GM23338 (cell line): ENCODE measurements around the gene SDE2. TPM values are rescaled to one million over a fixed set of nuclear protein-coding genes. Genes with fewer than 3 reads are reported as not detected.

Experiments used
- ATAC-seq: fragments of 200-7000 bp; cut with Tn5 transposase; 3 replicates; pipeline ENCODE4 v1.9.1; 2020
- DNase-seq: peaks from one replicate; pipeline ENCODE4 v3.0.0-alpha.2; 2015; ENCODE audit warnings: low spot score
- H2AFZ ChIP-seq: fragments of 200-600 bp; sonication (generic); 2 replicates; pipeline ENCODE4 v1.8.0; 2016; ENCODE audit warnings: antibody characterized with exemption, mild to moderate bottlenecking, moderate library complexity
- H3F3A ChIP-seq: fragments of 200-600 bp; sonication (generic); replicated peaks from 2 replicates; pipeline ENCODE4 v1.8.0; 2017; ENCODE audit warnings: antibody characterized with exemption, mixed run types, low read depth
- H3K27ac ChIP-seq: fragments of 200-600 bp; sonication (generic); 2 replicates; pipeline ENCODE4 v1.6.1; 2016; ENCODE audit warnings: low read depth
- H3K27me3 ChIP-seq: fragments of 200-600 bp; sonication (generic); 2 replicates; pipeline ENCODE4 v1.8.0; 2016; ENCODE audit warnings: mild to moderate bottlenecking, mixed run types, moderate library complexity; ENCODE audit not compliant: insufficient read depth
- H3K36me3 ChIP-seq: fragments of 200-600 bp; sonication (generic); 2 replicates; pipeline ENCODE4 v1.8.0; 2016; ENCODE audit warnings: mild to moderate bottlenecking; ENCODE audit not compliant: insufficient read depth
- H3K4me1 ChIP-seq: fragments of 200-600 bp; sonication (generic); 2 replicates; pipeline ENCODE4 v1.8.0; 2016; ENCODE audit warnings: mild to moderate bottlenecking, moderate library complexity; ENCODE audit not compliant: insufficient read depth
- H3K4me2 ChIP-seq: fragments of 200-600 bp; sonication (generic); 2 replicates; pipeline ENCODE4 v1.7.1; 2017; ENCODE audit warnings: mixed run types
- H3K4me3 ChIP-seq: fragments of 200-600 bp; sonication (generic); 2 replicates; pipeline ENCODE4 v1.6.1; 2016; ENCODE audit warnings: mixed run types
- H3K79me2 ChIP-seq: fragments of 200-600 bp; sonication (generic); replicated peaks from 2 replicates; pipeline ENCODE4 v1.8.0; 2017; ENCODE audit warnings: mild to moderate bottlenecking; ENCODE audit not compliant: insufficient read depth
- H3K9me2 ChIP-seq: fragments of 200-600 bp; sonication (generic); 2 replicates; pipeline ENCODE4 v1.8.0; 2017; ENCODE audit not compliant: insufficient read depth
- H4K20me1 ChIP-seq: fragments of 200-600 bp; sonication (generic); replicated peaks from 2 replicates; pipeline ENCODE4 v1.8.0; 2017; ENCODE audit warnings: mild to moderate bottlenecking; ENCODE audit not compliant: insufficient read depth
- H3K27ac Mint-ChIP-seq: 2 replicates; pipeline ENCODE4 v1.8.0; 2020; ENCODE audit warnings: inconsistent platforms, mild to moderate bottlenecking, moderate library complexity, mixed read lengths
- H3K27me3 Mint-ChIP-seq: 3 replicates; pipeline ENCODE4 v1.8.0; 2022; ENCODE audit warnings: low read depth, mild to moderate bottlenecking, moderate library complexity, mixed read lengths, inconsistent platforms; ENCODE audit not compliant: insufficient read depth, poor library complexity
- H3K36me3 Mint-ChIP-seq: 3 replicates; pipeline ENCODE4 v1.8.0; 2021; ENCODE audit warnings: low read depth, mild to moderate bottlenecking, inconsistent platforms, moderate library complexity, mixed read lengths
- H3K4me1 Mint-ChIP-seq: 3 replicates; pipeline ENCODE4 v1.8.0; 2020; ENCODE audit warnings: mild to moderate bottlenecking, inconsistent platforms, mixed read lengths
- H3K4me3 Mint-ChIP-seq: 3 replicates; pipeline ENCODE4 v1.8.0; 2021; ENCODE audit warnings: moderate library complexity, mild to moderate bottlenecking, inconsistent platforms, mixed read lengths
- H3K9me3 Mint-ChIP-seq: 3 replicates; pipeline ENCODE4 v1.8.0; 2020; ENCODE audit warnings: moderate library complexity, mild to moderate bottlenecking, inconsistent platforms, mixed read lengths
- CREB1 ChIP-seq: fragments of 250-450 bp; sonication (Bioruptor Pico); IDR thresholded peaks from 2 replicates; pipeline ENCODE4 v1.5.0; 2020; ENCODE audit warnings: low read depth, mild to moderate bottlenecking, moderate library complexity
- EZH2 ChIP-seq: fragments of 200-600 bp; sonication (generic); IDR thresholded peaks from one replicate; pipeline ENCODE4 v1.8.0; 2017; ENCODE audit warnings: antibody characterized with exemption, mild to moderate bottlenecking, low read depth; ENCODE audit not compliant: unreplicated experiment
- JUNB ChIP-seq: IDR thresholded peaks from one replicate; pipeline ENCODE4 v1.6.1; 2016; ENCODE audit warnings: antibody characterized with exemption; ENCODE audit not compliant: unreplicated experiment
- NANOG ChIP-seq: IDR thresholded peaks from 2 replicates; pipeline ENCODE4 v1.6.1; 2016; ENCODE audit warnings: antibody characterized with exemption, borderline replicate concordance
- POLR2AphosphoS5 ChIP-seq: IDR thresholded peaks from 2 replicates; pipeline ENCODE4 v1.6.1; 2016; ENCODE audit warnings: antibody characterized with exemption, low read depth
- REST ChIP-seq: IDR thresholded peaks from one replicate; pipeline ENCODE4 v1.6.1; 2018; ENCODE audit warnings: antibody characterized with exemption; ENCODE audit not compliant: unreplicated experiment
- STAT1 ChIP-seq: IDR thresholded peaks from one replicate; pipeline ENCODE4 v1.6.1; 2016; ENCODE audit warnings: antibody characterized with exemption; ENCODE audit not compliant: unreplicated experiment
- ZNF331 ChIP-seq: fragments of 250-450 bp; sonication (Bioruptor Pico); IDR thresholded peaks from 2 replicates; pipeline ENCODE4 v1.5.0; 2020; ENCODE audit warnings: low read depth, mild to moderate bottlenecking, moderate library complexity
- polyA plus RNA-seq: library from polyadenylated mRNA; unstranded; fragments of >200 nt; fragmentation: Nextera tagmentation; extraction: Ambion mirVana; gene quantifications from 2 replicates; pipeline ENCODE4 v1.2.1, GENCODE V29; 2016
- total RNA-seq: library from RNA; depleted of rRNA; stranded (reverse); fragments of >200 nt; shearing (Covaris generic); gene quantifications from 2 replicates; pipeline ENCODE4 v1.2.3, GENCODE V29; 2014

Gene SDE2
- total and polyA plus RNA-seq, 2 experiments from 2014 or later, result 10.6 to 26.9 TPM

GRCh38 chr1:225950905-225951497 is 48.1 kb downstream of the SDE2 start:
- no peaks in the 10 kb centered on the region for H4K20me1 ChIP-seq
- H3K4me3 Mint-ChIP-seq, result no peak overlapping the region
- H3K4me1 ChIP-seq, result peaks cover 42% of the 10 kb centered on the region
- ATAC-seq (peak; percentile 91), DNase-seq (peak; percentile 77)
- H3K4me2 ChIP-seq, result peak overlapping the region; percentile 64
- H3K36me3 Mint-ChIP-seq, result no peaks in the 10 kb centered on the region
- H3F3A ChIP-seq, result peaks cover 9% of the 10 kb centered on the region; the same call in 1 of the 2 replicates
- no peaks in the 10 kb centered on the region for H3K79me2 ChIP-seq
- H3K9me3 Mint-ChIP-seq, result no peaks in the 10 kb centered on the region
- H2AFZ ChIP-seq, result peak overlapping the region; percentile 66; the same call in 1 of the 2 replicates
- H3K36me3 ChIP-seq, result no peaks in the 10 kb centered on the region
- peaks cover 38% of the 10 kb centered on the region for H3K4me1 Mint-ChIP-seq
- H3K27ac Mint-ChIP-seq, result no peak overlapping the region
- peaks cover 14% of the 10 kb centered on the region for H3K27me3 Mint-ChIP-seq
- H3K4me3 ChIP-seq, result peak overlapping the region; percentile 28; the same call in 1 of the 2 replicates
- no peaks in the 10 kb centered on the region for H3K27me3 ChIP-seq
- no peaks in the 10 kb centered on the region for H3K9me2 ChIP-seq
- no peak for TF ChIP-seq CREB1 (CRISPR knock-in tag)
- no peak for TF ChIP-seq REST
- no peak for TF ChIP-seq POLR2AphosphoS5
- TF ChIP-seq ZNF331 (CRISPR knock-in tag), result no peak
- TF ChIP-seq STAT1, result no peak
- no peak for TF ChIP-seq NANOG
- TF ChIP-seq JUNB, result no peak
- H3K27ac ChIP-seq, result no peak overlapping the region

GRCh38 chr1:225949041-225949440 is 50.1 kb downstream of the SDE2 start:
- Histone ChIP-seq H3K79me2 (no peaks in the 10 kb centered on the region), H2AFZ (peak overlapping the region; percentile 43; the same call in 1 of the 2 replicates), H3F3A (peaks cover 20% of the 10 kb centered on the region), H3K27me3 (no peaks in the 10 kb centered on the region), H3K27ac (no peak overlapping the region), H3K4me2 (peak overlapping the region; percentile 62; the same call in 1 of the 2 replicates), H4K20me1 (no peaks in the 10 kb centered on the region), H3K9me2 (no peaks in the 10 kb centered on the region), H3K4me3 (no peak overlapping the region), H3K36me3 (no peaks in the 10 kb centered on the region), H3K4me1 (peaks cover 57% of the 10 kb centered on the region)
- DNase-seq (no peak), ATAC-seq (no peak)
- no peaks in the 10 kb centered on the region for H3K36me3 Mint-ChIP-seq
- peaks cover 21% of the 10 kb centered on the region for H3K27me3 Mint-ChIP-seq
- H3K4me3 Mint-ChIP-seq, result no peak overlapping the region
- H3K4me1 Mint-ChIP-seq, result peaks cover 57% of the 10 kb centered on the region
- no peak overlapping the region for H3K27ac Mint-ChIP-seq
- TF ChIP-seq EZH2, result no peak
- no peaks in the 10 kb centered on the region for H3K9me3 Mint-ChIP-seq
